Measurements from ENCODE around the gene CCL17. TPM values are rescaled to one million over a fixed set of nuclear protein-coding genes. Genes with fewer than 3 reads are reported as not detected.

Gene CCL17
- total and polyA plus RNA-seq, 4 donors = 0.94 TPM; not detected in 3

DNA sequence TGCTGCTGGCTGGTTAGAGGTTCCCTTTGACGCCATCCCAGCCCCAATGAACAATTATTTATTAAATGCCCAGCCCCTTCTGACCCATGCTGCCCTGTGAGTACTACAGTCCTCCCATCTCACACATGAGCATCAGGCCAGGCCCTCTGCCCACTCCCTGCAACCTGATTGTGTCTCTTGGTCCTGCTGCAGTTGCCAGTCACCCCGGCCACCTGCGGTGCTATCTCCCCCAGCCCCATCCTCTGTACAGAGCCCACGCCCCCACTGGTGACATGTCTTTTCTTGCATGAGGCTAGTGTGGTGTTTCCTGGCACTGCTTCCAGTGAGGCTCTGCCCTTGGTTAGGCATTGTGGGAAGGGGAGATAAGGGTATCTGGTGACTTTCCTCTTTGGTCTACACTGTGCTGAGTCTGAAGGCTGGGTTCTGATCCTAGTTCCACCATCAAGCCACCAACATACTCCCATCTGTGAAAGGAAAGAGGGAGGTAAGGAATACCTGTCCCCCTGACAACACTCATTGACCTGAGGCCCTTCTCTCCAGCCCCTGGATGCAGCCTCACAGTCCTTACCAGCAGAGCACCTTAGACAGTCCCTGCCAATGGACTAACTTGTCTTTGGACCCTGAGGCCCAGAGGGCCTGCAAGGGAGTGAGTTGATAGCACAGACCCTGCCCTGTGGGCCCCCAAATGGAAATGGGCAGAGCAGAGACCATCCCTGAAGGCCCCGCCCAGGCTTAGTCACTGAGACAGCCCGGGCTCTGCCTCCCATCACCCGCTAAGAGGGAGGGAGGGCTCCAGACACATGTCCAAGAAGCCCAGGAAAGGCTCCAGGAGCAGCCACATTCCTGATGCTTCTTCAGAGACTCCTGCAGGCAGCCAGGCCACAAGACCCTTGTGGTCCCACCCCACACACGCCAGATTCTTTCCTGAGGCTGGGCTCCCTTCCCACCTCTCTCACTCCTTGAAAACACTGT is 21.0 kb upstream of the CCL17 start:
- Histone ChIP-seq H3K4me3 (ENCODE audit: low read length in 2 of 2) (no peak overlapping the region), H3K4me1 (ENCODE audit: control insufficient read depth in 1 of 2, insufficient read depth in 2 of 2, low read length in 2 of 2) (peaks cover 0 to 2% of the 10 kb centered on the region in 2 donors), H3K27ac (ENCODE audit: low read depth in 1 of 2, low read length in 2 of 2) (no peak overlapping the region), H3K27me3 (ENCODE audit: control insufficient read depth in 1 of 2, insufficient read depth in 2 of 2, low read length in 1 of 2) (no peaks in the 10 kb centered on the region), H3K36me3 (ENCODE audit: control insufficient read depth in 1 of 2, insufficient read depth in 2 of 2, low read length in 1 of 2) (peaks cover 0 to 7% of the 10 kb centered on the region in 2 donors), H3K9me3 (ENCODE audit: control insufficient read depth, low read length) (no peaks in the 10 kb centered on the region)
- WGBS, 2 donors = 53 to 57% methylated on average over 8 of the region's 8 CpGs
- intact Hi-C loops (cut with DNase I) = no loop called here
- peak; percentile 69 for ATAC-seq (ENCODE audit: low FRiP score)
- peak in 1 of 2 donors; percentile 65 for DNase-seq

DNA sequence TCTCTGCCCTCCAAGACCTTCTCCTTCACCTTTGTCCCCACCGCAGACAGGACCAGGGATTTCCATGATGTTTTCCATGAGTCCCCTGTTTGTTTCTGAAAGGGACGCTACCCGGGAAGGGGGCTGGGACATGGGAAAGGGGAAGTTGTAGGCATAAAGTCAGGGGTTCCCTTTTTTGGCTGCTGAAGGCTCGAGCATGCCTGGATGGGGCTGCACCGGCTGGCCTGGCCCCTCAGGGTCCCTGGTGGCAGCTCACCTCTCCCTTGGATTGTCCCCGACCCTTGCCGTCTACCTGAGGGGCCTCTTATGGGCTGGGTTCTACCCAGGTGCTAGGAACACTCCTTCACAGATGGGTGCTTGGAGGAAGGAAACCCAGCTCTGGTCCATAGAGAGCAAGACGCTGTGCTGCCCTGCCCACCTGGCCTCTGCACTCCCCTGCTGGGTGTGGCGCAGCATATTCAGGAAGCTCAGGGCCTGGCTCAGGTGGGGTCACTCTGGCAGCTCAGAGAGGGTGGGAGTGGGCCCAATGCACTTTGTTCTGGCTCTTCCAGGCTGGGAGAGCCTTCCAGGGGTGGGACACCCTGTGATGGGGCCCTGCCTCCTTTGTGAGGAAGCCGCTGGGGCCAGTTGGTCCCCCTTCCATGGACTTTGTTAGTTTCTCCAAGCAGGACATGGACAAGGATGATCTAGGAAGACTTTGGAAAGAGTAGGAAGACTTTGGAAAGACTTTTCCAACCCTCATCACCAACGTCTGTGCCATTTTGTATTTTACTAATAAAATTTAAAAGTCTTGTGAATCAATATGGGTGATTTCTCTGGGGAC is 20.1 kb upstream of the CCL17 start:
- H3K4me1 ChIP-seq (ENCODE audit: control insufficient read depth in 1 of 2, insufficient read depth in 2 of 2, low read length in 2 of 2) = peaks cover 0 to 2% of the 10 kb centered on the region in 2 donors

DNA sequence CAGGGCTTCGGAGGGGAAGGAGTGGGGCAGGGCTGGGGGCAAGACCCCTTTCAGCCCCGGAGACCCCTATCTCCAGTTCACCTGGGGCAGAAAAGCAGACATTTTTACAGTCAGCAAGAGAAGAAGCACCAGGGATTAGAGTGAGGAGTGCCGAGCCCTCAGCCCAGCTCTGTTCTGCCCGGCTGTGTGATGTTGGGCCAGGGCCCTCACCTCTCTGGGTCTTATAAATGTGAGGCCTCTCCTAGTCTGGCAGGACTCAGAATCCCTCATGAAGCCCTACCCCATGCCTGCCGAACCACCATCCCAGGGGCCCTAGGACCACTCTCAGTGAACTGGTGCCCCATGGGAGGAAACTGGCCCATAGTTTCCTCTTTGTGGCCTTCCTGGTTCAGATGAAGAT is 19.5 kb upstream of the CCL17 start:
- Histone ChIP-seq H3K27me3 (ENCODE audit: control insufficient read depth in 1 of 2, insufficient read depth in 2 of 2, low read length in 1 of 2) (no peaks in the 10 kb centered on the region), H3K4me3 (ENCODE audit: low read length in 2 of 2) (no peak overlapping the region), H3K9me3 (ENCODE audit: control insufficient read depth, low read length) (no peaks in the 10 kb centered on the region), H3K27ac (ENCODE audit: low read depth in 1 of 2, low read length in 2 of 2) (no peak overlapping the region), H3K36me3 (ENCODE audit: control insufficient read depth in 1 of 2, insufficient read depth in 2 of 2, low read length in 1 of 2) (peaks cover 0 to 7% of the 10 kb centered on the region in 2 donors), H3K4me1 (ENCODE audit: control insufficient read depth in 1 of 2, insufficient read depth in 2 of 2, low read length in 2 of 2) (peaks cover 0 to 2% of the 10 kb centered on the region in 2 donors)
- 83 to 85% methylated on average over 5 of the region's 5 CpGs for WGBS, 2 donors
- intact Hi-C loops (cut with DNase I) = no loop called here
- DNase-seq (no peak), ATAC-seq (ENCODE audit: low FRiP score) (no peak)

More for the DNA sequence above, 20.1 kb upstream of the CCL17 start:
- Histone ChIP-seq H3K4me3 (ENCODE audit: low read length in 2 of 2) (no peak overlapping the region), H3K27me3 (ENCODE audit: control insufficient read depth in 1 of 2, insufficient read depth in 2 of 2, low read length in 1 of 2) (no peaks in the 10 kb centered on the region), H3K9me3 (ENCODE audit: control insufficient read depth, low read length) (no peaks in the 10 kb centered on the region), H3K27ac (ENCODE audit: low read depth in 1 of 2, low read length in 2 of 2) (no peak overlapping the region), H3K36me3 (ENCODE audit: control insufficient read depth in 1 of 2, insufficient read depth in 2 of 2, low read length in 1 of 2) (peaks cover 0 to 7% of the 10 kb centered on the region in 2 donors)
- 51 to 63% methylated on average over 11 of the region's 11 CpGs for WGBS, 2 donors
- peak; percentile 12 for ATAC-seq (ENCODE audit: low FRiP score)
- intact Hi-C loops (cut with DNase I) = no loop called here
- peak; percentile 42 to 58 for DNase-seq

DNA sequence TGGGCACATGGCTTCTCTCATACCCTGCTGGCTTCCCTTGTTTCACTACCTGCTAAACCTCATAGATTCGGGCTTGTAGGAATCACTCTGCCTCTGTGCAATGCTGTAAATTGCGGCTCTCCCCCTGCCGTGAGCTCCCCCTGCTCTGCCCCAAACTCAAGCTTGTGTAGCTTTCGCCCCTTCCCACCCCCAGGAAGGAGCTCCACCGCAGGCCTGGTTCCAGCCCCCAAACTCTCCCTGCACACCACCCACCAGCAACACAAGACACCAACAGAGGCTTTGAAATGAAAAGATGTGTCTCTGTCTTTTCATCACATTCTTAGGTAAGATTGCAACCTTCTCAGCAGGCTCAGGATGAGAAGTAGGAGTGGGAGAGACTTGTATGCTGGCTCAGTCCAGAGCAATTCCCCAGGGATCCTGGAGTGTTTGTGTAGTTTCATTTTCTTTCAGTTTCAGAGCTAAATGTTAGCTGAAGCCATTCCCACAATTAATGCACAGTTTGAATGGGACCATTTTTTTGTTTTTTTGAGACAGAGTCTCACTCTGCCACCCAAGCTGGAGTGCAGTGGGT is 18.1 kb upstream of the CCL17 start:
- intact Hi-C loops (cut with DNase I) = no loop called here
- Histone ChIP-seq H3K4me1 (ENCODE audit: control insufficient read depth in 1 of 2, insufficient read depth in 2 of 2, low read length in 2 of 2) (peaks cover 0 to 2% of the 10 kb centered on the region in 2 donors), H3K27ac (ENCODE audit: low read depth in 1 of 2, low read length in 2 of 2) (no peak overlapping the region), H3K27me3 (ENCODE audit: control insufficient read depth in 1 of 2, insufficient read depth in 2 of 2, low read length in 1 of 2) (no peaks in the 10 kb centered on the region), H3K36me3 (ENCODE audit: control insufficient read depth in 1 of 2, insufficient read depth in 2 of 2, low read length in 1 of 2) (peaks cover 0 to 7% of the 10 kb centered on the region in 2 donors), H3K9me3 (ENCODE audit: control insufficient read depth, low read length) (no peaks in the 10 kb centered on the region), H3K4me3 (ENCODE audit: low read length in 2 of 2) (no peak overlapping the region)
- peak in 1 of 2 donors; percentile 50 for DNase-seq
- WGBS, 2 donors = 24 to 28% methylated on average over 5 of the region's 5 CpGs
- no peak for ATAC-seq (ENCODE audit: low FRiP score)

DNA sequence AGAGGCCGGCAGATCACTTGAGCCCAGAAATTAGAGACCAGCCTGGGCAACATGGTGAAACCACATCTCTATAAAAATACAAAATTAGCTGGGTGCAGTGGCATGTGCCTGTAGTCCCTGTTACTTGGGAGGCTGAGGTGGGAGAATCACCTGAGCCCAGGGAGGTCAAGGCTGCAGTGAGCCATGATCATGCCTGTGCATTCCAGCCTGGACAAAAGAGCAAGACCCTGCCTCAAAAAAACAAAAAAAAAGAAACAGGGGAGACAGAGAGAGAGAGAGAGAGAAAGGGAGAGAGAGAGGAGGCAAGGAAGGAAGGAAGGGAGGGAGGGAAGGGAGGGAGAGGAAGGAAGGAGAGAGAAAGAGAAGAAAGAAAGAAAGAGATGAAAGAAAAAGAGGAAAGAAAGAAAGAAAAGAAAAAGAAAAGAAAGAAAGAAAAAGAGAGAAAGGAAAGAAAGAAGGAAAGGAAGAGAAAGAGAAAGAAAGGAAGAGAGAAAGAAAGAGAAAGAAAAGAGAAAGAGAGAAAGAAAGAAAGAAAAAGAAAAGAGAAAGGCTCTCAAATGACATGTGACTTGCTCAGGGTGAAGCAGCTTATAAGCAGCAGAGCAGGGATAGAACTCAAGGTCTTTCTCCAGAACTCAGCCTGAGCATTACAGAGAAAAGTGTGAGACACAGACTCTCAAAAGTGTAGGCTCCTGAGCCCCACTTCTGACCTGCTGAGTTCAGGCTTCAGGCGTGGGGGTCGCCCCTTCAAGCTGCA is 16.8 kb upstream of the CCL17 start:
- H3K27me3 ChIP-seq (ENCODE audit: control insufficient read depth in 1 of 2, insufficient read depth in 2 of 2, low read length in 1 of 2) = no peaks in the 10 kb centered on the region
- H3K36me3 ChIP-seq (ENCODE audit: control insufficient read depth in 1 of 2, insufficient read depth in 2 of 2, low read length in 1 of 2) = no peaks in the 10 kb centered on the region
- 92 to 93% methylated on average over 3 of the region's 3 CpGs for WGBS, 2 donors
- H3K4me1 ChIP-seq (ENCODE audit: control insufficient read depth in 1 of 2, insufficient read depth in 2 of 2, low read length in 2 of 2) = peaks cover 0 to 2% of the 10 kb centered on the region in 2 donors
- ATAC-seq (ENCODE audit: low FRiP score) = no peak
- H3K4me3 ChIP-seq (ENCODE audit: low read length in 2 of 2) = no peak overlapping the region
- H3K27ac ChIP-seq (ENCODE audit: low read depth in 1 of 2, low read length in 2 of 2) = no peak overlapping the region
- intact Hi-C loops (cut with DNase I) = no loop called here
- no peaks in the 10 kb centered on the region for H3K9me3 ChIP-seq (ENCODE audit: control insufficient read depth, low read length)
- DNase-seq = no peak

DNA sequence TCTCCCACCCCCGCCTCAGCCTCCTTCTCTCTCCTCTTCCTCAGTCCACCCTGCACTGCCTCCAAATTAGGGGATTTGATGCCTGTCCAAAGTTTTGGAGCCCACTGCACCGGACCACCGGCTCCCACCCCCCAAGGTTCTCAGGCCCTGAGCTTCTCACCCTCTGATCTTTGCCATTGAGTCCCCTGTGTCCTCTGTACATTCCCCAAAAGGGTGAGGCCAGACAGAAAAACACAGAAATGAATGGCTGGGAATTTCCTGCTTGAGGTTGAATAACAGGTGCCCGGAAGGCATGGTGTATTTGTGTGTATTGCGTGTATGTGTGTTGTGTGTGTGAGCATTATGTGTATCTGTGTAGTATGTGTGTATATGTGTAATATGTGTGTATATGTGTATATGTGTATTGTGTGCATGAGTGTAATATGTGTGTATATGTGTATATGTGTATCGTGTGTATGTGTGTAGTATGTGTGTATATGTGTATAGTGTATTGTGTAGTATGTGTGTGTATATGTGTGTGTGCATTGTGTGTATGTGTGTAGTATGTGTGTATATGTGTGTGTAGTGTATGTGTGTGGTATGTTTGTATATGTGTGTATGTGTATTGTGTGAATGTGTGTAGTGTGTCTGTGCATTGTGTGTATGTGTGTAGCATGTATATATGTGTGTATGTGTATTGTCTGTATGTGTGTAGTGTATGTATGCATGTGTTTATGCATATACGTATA is 16.0 kb upstream of the CCL17 start:
- Histone ChIP-seq H3K36me3 (ENCODE audit: control insufficient read depth in 1 of 2, insufficient read depth in 2 of 2, low read length in 1 of 2) (no peaks in the 10 kb centered on the region), H3K4me1 (ENCODE audit: control insufficient read depth in 1 of 2, insufficient read depth in 2 of 2, low read length in 2 of 2) (peaks cover 0 to 2% of the 10 kb centered on the region in 2 donors), H3K4me3 (ENCODE audit: low read length in 2 of 2) (no peak overlapping the region), H3K9me3 (ENCODE audit: control insufficient read depth, low read length) (no peaks in the 10 kb centered on the region), H3K27me3 (ENCODE audit: control insufficient read depth in 1 of 2, insufficient read depth in 2 of 2, low read length in 1 of 2) (no peaks in the 10 kb centered on the region), H3K27ac (ENCODE audit: low read depth in 1 of 2, low read length in 2 of 2) (no peak overlapping the region)
- no peak for ATAC-seq (ENCODE audit: low FRiP score)
- intact Hi-C loops (cut with DNase I) = no loop called here
- peak in 1 of 2 donors; percentile 14 for DNase-seq
- 65 to 83% methylated on average over 7 of the region's 7 CpGs for WGBS, 2 donors

DNA sequence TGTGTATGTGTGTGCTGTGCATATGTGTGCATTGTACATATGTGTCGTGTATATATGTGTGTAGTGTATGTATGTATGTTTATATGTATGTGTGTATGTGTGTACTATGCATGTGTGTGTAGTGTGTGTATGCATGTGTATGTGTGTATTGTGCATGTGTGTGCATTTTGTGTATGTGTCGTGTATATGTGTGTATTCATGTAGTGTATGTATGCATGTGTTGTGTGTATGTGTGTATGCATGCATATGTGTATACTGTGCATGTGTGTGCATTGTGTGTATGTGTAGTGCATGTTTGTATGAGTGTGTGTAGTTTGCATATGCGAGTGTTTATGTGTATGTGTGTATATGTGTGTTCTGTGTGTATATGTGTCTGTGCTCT is 15.5 kb upstream of the CCL17 start:
- DNase-seq = no peak
- intact Hi-C loops (cut with DNase I) = no loop called here

More for the DNA sequence above, 15.5 kb upstream of the CCL17 start:
- Histone ChIP-seq H3K9me3 (ENCODE audit: control insufficient read depth, low read length) (no peaks in the 10 kb centered on the region), H3K27ac (ENCODE audit: low read depth in 1 of 2, low read length in 2 of 2) (no peak overlapping the region), H3K4me3 (ENCODE audit: low read length in 2 of 2) (no peak overlapping the region), H3K27me3 (ENCODE audit: control insufficient read depth in 1 of 2, insufficient read depth in 2 of 2, low read length in 1 of 2) (no peaks in the 10 kb centered on the region), H3K4me1 (ENCODE audit: control insufficient read depth in 1 of 2, insufficient read depth in 2 of 2, low read length in 2 of 2) (peaks cover 0 to 2% of the 10 kb centered on the region in 2 donors), H3K36me3 (ENCODE audit: control insufficient read depth in 1 of 2, insufficient read depth in 2 of 2, low read length in 1 of 2) (no peaks in the 10 kb centered on the region)
- ATAC-seq (ENCODE audit: low FRiP score) = no peak
- 88 to 89% methylated on average over 3 of the region's 3 CpGs for WGBS, 2 donors
